Measurements from ENCODE around the gene EGR2. TPM values are rescaled to one million over a fixed set of nuclear protein-coding genes. Genes with fewer than 3 reads are reported as not detected.

EGR2 gene
- total and polyA plus RNA-seq, 10 of the 15 experiments (the other 5 are each of a cell fraction or from before 2014, with no cell fraction given) = 8.3 to 56.5 (median 16.2) TPM

- ChIA-PET POLR2A (interaction anchor here (0.6 to 1.5 kb wide), 5 partner anchors 10 to 955 kb away, joined by 3 to 5 read pairs (median 4); no protein-coding TSS in a partner anchor), CTCF (interaction anchor here (0.7 to 2.9 kb wide), 12 partner anchors 10 to 242 kb away, joined by 3 to 12 read pairs (median 3); partner anchors contain the start of gene EGR2), RAD21 (ENCODE audit: unreplicated experiment) (interaction anchor here (0.6 to 4.7 kb wide), 23 partner anchors 8 to 420 kb away, joined by 3 to 33 read pairs (median 3); partner anchors contain the start of gene EGR2), SMC1A (ENCODE audit: uncharacterized antibody, unreplicated experiment) (interaction anchor here (0.8 to 4.6 kb wide), 24 partner anchors 10 to 305 kb away, joined by 3 to 22 read pairs (median 4); partner anchors contain the start of gene ADO)
- in situ Hi-C loops (cut with MboI) (no loop called here), intact Hi-C loops (cut with micrococcal nuclease; ENCODE audit: unreplicated experiment) (loop anchor here (1.0 to 10.0 kb wide), 4 partner anchors 36 to 302 kb away; partner anchors contain the start of gene EGR2)
- ATAC-seq (peak; percentile 87), FAIRE-seq (peak; percentile 92), DNase-seq (ENCODE audit: low read depth, low spot score) (peak; percentile 75)
- BruUV-seq (replicated peaks) = no TSS peak
- Histone ChIP-seq H3K4me1 (ENCODE audit: control insufficient read depth, insufficient read depth, low read length) (peaks cover 48% of the 10 kb centered on the region), H3K79me2 (ENCODE audit: control insufficient read depth, insufficient read depth, low read length) (no peaks in the 10 kb centered on the region), H3K4me2 (ENCODE audit: control insufficient read depth, insufficient read depth) (peak overlapping the region; percentile 58), H2AFZ (ENCODE audit: control insufficient read depth, low read depth, low read length) (no peak overlapping the region; the same call in 1 of the 2 replicates), H3K27me3 (replicated peaks in 1 of 2; ENCODE audit: control insufficient read depth in 2 of 2, insufficient read depth in 2 of 2, low read length in 1 of 2) (no peaks in the 10 kb centered on the region), H3K36me3 (ENCODE audit: control insufficient read depth in 2 of 2, insufficient read depth in 2 of 2, low read length in 1 of 2) (no peaks in the 10 kb centered on the region), H3K9me3 (replicated peaks; ENCODE audit: control insufficient read depth, insufficient read depth, low read length) (no peaks in the 10 kb centered on the region; the same call in 2 of the 3 replicates), H3K27ac (ENCODE audit: control insufficient read depth, insufficient read depth) (peak overlapping the region; percentile 22), H3K4me3 (peak overlapping the region; percentile 12; the same call in 1 of the 2 replicates), H3K9ac (ENCODE audit: control insufficient read depth, insufficient read depth, low read length) (no peak overlapping the region; the same call in 1 of the 2 replicates), H4K20me1 (ENCODE audit: control insufficient read depth, insufficient read depth) (no peaks in the 10 kb centered on the region)
- 3% methylated on average over 6 of the region's 6 CpGs for WGBS (ENCODE audit: insufficient coverage, insufficient replicate concordance, low lambda C conversion rate, missing lambda C conversion rate)
- TF ChIP-seq ATF7 (IDR thresholded peaks at IDR 0.05; ENCODE audit: low read depth) (peak; percentile 81), RUNX3 (IDR thresholded peaks at IDR 0.05; ENCODE audit: low read length) (peak; percentile 96), ZNF24 (IDR thresholded peaks at IDR 0.05) (no peak), ZBED1 (IDR thresholded peaks at IDR 0.05; ENCODE audit: borderline replicate concordance) (peak; percentile 34; the same call in 1 of the 2 replicates), MYB (IDR thresholded peaks at IDR 0.05; ENCODE audit: borderline replicate concordance, low read depth, low read length) (no peak), ZNF622 (IDR thresholded peaks at IDR 0.05) (no peak), MLLT1 (IDR thresholded peaks at IDR 0.05) (peak; percentile 75; the same call in 1 of the 2 replicates), CBX3 (IDR thresholded peaks at IDR 0.05; ENCODE audit: borderline replicate concordance, low read depth) (no peak), SREBF1 (IDR thresholded peaks at IDR 0.05; ENCODE audit: low read length) (no peak), CTCF (IDR thresholded peaks at IDR 0.05 in 2 of 3, conservative IDR thresholded peaks at IDR 0.05 in 1 of 3; ENCODE audit: control insufficient read depth in 2 of 3, extremely low read depth in 1 of 3, insufficient read depth in 1 of 3, low read depth in 3 of 3, low read length in 3 of 3) (no peak), NR2C2 (IDR thresholded peaks at IDR 0.05; ENCODE audit: borderline replicate concordance, control insufficient read depth, insufficient read length, low read depth) (no peak), SKIL (IDR thresholded peaks at IDR 0.05; ENCODE audit: low read depth, poor library complexity, severe bottlenecking) (peak; percentile 74), POLR2AphosphoS5 (IDR thresholded peaks at IDR 0.05; ENCODE audit: low read length) (no peak), CEBPB (IDR thresholded peaks at IDR 0.05; ENCODE audit: borderline replicate concordance in 1 of 2, low read depth in 2 of 2, low read length in 2 of 2) (0 out of 4 replicates have a peak, but pooled peaks of 1 of the 2 experiments have one; percentile 50), EP300 (IDR thresholded peaks at IDR 0.05; ENCODE audit: borderline replicate concordance in 1 of 2, control insufficient read depth in 1 of 2, low read depth in 2 of 2, low read length in 2 of 2) (peak; percentile 77 to 81; a peak in 3 of 4 replicates), SUZ12 (IDR thresholded peaks at IDR 0.05; ENCODE audit: unreplicated experiment) (no peak), FOS (IDR thresholded peaks at IDR 0.05; ENCODE audit: borderline replicate concordance, extremely low read depth, insufficient read length) (no peak)
These were observed 37.0 kb upstream of the EGR2 start for GRCh38 chr10:62852961-62853702.

All from GM12878 (cell line).